ENCODE measurements around the gene CITED2.

DNA sequence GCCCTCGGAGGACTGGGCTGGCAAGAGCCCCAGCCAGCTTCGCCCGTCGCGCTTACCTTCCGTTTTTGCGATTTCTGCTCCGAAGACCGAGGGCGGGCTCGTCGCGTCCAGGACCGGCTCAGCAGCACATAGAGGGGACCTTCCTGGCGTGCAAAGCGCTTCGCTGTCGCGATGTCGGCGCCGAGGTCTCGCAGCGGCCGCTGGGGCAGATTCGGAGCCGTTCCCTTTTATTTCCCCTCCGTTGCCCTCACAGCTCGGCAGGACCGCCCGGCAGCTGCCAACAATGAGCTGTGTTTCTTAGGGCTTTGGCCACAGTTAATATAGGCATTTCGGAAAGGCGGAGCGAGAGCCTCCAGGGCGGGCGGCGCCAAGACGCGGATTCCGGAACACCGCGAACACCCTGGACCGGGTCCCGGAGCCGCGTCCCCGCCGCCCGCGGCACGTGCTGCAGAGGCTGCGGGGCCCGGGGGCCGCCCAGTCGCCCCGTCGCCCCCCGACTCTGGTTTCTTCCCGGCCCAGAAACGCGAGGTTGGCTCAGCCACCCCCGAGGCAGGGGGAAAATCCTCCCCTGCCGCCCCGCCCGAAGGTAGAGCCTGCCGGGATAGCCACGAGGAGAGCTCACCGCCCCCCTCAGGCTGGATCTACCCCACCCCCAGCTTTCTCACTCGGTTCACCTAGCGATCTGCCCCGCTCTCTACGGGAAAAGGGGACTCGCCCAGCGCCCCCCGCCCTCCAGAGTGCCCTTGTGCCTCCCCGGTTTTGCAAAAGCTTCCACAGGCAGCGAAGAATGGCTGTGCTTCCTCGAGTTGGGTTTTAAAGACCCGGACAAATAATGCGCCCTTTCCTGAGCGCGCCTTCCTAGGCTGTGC, at the start of gene CITED2:
- TF ChIP-seq, protein P1, sequence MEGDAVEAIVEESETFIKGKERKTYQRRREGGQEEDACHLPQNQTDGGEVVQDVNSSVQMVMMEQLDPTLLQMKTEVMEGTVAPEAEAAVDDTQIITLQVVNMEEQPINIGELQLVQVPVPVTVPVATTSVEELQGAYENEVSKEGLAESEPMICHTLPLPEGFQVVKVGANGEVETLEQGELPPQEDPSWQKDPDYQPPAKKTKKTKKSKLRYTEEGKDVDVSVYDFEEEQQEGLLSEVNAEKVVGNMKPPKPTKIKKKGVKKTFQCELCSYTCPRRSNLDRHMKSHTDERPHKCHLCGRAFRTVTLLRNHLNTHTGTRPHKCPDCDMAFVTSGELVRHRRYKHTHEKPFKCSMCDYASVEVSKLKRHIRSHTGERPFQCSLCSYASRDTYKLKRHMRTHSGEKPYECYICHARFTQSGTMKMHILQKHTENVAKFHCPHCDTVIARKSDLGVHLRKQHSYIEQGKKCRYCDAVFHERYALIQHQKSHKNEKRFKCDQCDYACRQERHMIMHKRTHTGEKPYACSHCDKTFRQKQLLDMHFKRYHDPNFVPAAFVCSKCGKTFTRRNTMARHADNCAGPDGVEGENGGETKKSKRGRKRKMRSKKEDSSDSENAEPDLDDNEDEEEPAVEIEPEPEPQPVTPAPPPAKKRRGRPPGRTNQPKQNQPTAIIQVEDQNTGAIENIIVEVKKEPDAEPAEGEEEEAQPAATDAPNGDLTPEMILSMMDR (IDR thresholded peaks at IDR 0.05) = peak in 2 of 4 experiments; percentile 32 to 33
- TF ChIP-seq POLR2A (IDR thresholded peaks at IDR 0.05) = peak; percentile 86 to 91

Data from uterus (tissue), 2 donors.